Fibroblast of villous mesenchyme (primary cell): ENCODE results near the gene PLSCR1. TPM values are rescaled to one million over a fixed set of nuclear protein-coding genes. Genes with fewer than 3 reads are reported as not detected.

Experiments used
- DNase-seq: peaks from one replicate; pipeline ENCODE4 v3.0.0-alpha.2; 2010; ENCODE audit warnings: low read depth
- H3K4me3 ChIP-seq: 2 replicates; pipeline ENCODE4 v1.5.1; 2011; ENCODE audit warnings: low read depth, mild to moderate bottlenecking, low read length
- CTCF ChIP-seq: IDR thresholded peaks from 2 replicates; pipeline ENCODE4 v1.5.1; 2012; ENCODE audit warnings: low read depth, mild to moderate bottlenecking, low read length; ENCODE audit not compliant: insufficient read depth
- total RNA-seq: library from RNA; depleted of rRNA; stranded (reverse); fragments of >200 nt; gene quantifications from 2 replicates; pipeline ENCODE4 v1.2.3, GENCODE V29; 2012

The PLSCR1 gene
- total RNA-seq, 1 donor: 34.5 TPM

- peak; percentile 96 for DNase-seq
- no peak overlapping the region for H3K4me3 ChIP-seq
Measured at GRCh38 chr3:146550743-146551510, 6.5 kb upstream of the PLSCR1 start.

GRCh38 chr3:146550070-146550615, 5.7 kb upstream of the PLSCR1 start:
- H3K4me3 ChIP-seq: no peak overlapping the region
- TF ChIP-seq CTCF: no peak
- peak; percentile 37 for DNase-seq

More at GRCh38 chr3:146550743-146551510, 6.5 kb upstream of the PLSCR1 start:
- TF ChIP-seq CTCF: no peak

- no peak for TF ChIP-seq CTCF
- DNase-seq: no peak
Measured at GRCh38 chr3:146547235-146547835, 2.9 kb upstream of the PLSCR1 start.

GRCh38 chr3:146546366-146546965, 2.1 kb upstream of the PLSCR1 start:
- H3K4me3 ChIP-seq: no peak overlapping the region
- DNase-seq: no peak
- TF ChIP-seq CTCF: no peak

More at GRCh38 chr3:146547235-146547835, 2.9 kb upstream of the PLSCR1 start:
- H3K4me3 ChIP-seq: no peak overlapping the region

GRCh38 chr3:146544929-146545528, 622 bp upstream of the PLSCR1 start:
- no peak for DNase-seq
- H3K4me3 ChIP-seq: peak overlapping the region; percentile 89
- TF ChIP-seq CTCF: no peak

GRCh38 chr3:146543461-146544001, 876 bp downstream of the PLSCR1 start:
- no peak for TF ChIP-seq CTCF
- peak; percentile 55 for DNase-seq
- H3K4me3 ChIP-seq: peak overlapping the region; percentile 89
